Measurements from ENCODE around the gene SORCS1. TPM values are rescaled to one million over a fixed set of nuclear protein-coding genes. Genes with fewer than 3 reads are reported as not detected.
A peak's percentile ranks its signal among the peaks of the same experiment; 100 is the strongest.

SORCS1 gene
- total RNA-seq (2021; ENCODE audit: unreplicated experiment) (not detected), Bru-seq, nascent RNA (percentile 1 among the genes with signal in this experiment), BruChase-seq, experiment 1, labeled RNA remaining after a 6-hour chase (percentile 1 among the genes with signal in this experiment), BruChase-seq, experiment 2, labeled RNA remaining after a 2-hour chase (percentile 0 among the genes with signal in this experiment)
- not detected in 2 replicates for polyA plus RNA-seq (2012)
- long read RNA-seq: 0 reads

GRCh38 chr10:107163881-107164861 is at the start of gene SORCS1:
Gene SORCS1 (minus strand): TSS chr10:107164706.
- no peak for DNase-seq (ENCODE audit: low read depth, low spot score)

More at GRCh38 chr10:107163881-107164861, at the start of gene SORCS1:
- RAD21 ChIA-PET (ENCODE audit: low non-redundant PET in 1 of 2, low total read pairs in 2 of 2, uncharacterized antibody in 2 of 2, unreplicated experiment in 2 of 2): no interaction called here
- no peaks in the 10 kb centered on the region for H3K4me1 ChIP-seq (ENCODE audit: control insufficient read depth in 1 of 2, insufficient read depth in 2 of 2, low read length in 2 of 2)
- ATAC-seq: no peak
- BruUV-seq (replicated peaks): no TSS peak
- CTCF ChIA-PET: no interaction called here
- TF ChIP-seq ZFX (IDR thresholded peaks at IDR 0.05) (no peak), SRF (IDR thresholded peaks at IDR 0.05; ENCODE audit: low read depth) (no peak), FOSL1 (IDR thresholded peaks at IDR 0.05; ENCODE audit: low read depth) (no peak), SP1 (IDR thresholded peaks at IDR 0.05; ENCODE audit: low read depth) (no peak), JUND (IDR thresholded peaks at IDR 0.05) (no peak), TCF7L2 (IDR thresholded peaks at IDR 0.05; ENCODE audit: borderline replicate concordance, extremely low read depth, insufficient read depth, insufficient read length) (no peak), CEBPB (IDR thresholded peaks at IDR 0.05; ENCODE audit: low read depth) (no peak), POLR2AphosphoS5 (IDR thresholded peaks at IDR 0.05; ENCODE audit: low read depth, low read length) (no peak)
- TF ChIP-seq, protein P1, sequence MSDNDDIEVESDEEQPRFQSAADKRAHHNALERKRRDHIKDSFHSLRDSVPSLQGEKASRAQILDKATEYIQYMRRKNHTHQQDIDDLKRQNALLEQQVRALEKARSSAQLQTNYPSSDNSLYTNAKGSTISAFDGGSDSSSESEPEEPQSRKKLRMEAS (IDR thresholded peaks at IDR 0.05): no peak
- TF ChIP-seq, protein P2, sequence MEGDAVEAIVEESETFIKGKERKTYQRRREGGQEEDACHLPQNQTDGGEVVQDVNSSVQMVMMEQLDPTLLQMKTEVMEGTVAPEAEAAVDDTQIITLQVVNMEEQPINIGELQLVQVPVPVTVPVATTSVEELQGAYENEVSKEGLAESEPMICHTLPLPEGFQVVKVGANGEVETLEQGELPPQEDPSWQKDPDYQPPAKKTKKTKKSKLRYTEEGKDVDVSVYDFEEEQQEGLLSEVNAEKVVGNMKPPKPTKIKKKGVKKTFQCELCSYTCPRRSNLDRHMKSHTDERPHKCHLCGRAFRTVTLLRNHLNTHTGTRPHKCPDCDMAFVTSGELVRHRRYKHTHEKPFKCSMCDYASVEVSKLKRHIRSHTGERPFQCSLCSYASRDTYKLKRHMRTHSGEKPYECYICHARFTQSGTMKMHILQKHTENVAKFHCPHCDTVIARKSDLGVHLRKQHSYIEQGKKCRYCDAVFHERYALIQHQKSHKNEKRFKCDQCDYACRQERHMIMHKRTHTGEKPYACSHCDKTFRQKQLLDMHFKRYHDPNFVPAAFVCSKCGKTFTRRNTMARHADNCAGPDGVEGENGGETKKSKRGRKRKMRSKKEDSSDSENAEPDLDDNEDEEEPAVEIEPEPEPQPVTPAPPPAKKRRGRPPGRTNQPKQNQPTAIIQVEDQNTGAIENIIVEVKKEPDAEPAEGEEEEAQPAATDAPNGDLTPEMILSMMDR (IDR thresholded peaks at IDR 0.05 in 2 of 3, conservative IDR thresholded peaks at IDR 0.05 in 1 of 3; ENCODE audit: borderline replicate concordance in 1 of 3, insufficient read depth in 1 of 3, low read depth in 2 of 3, low read length in 2 of 3): no peak
- TF ChIP-seq, protein P3, sequence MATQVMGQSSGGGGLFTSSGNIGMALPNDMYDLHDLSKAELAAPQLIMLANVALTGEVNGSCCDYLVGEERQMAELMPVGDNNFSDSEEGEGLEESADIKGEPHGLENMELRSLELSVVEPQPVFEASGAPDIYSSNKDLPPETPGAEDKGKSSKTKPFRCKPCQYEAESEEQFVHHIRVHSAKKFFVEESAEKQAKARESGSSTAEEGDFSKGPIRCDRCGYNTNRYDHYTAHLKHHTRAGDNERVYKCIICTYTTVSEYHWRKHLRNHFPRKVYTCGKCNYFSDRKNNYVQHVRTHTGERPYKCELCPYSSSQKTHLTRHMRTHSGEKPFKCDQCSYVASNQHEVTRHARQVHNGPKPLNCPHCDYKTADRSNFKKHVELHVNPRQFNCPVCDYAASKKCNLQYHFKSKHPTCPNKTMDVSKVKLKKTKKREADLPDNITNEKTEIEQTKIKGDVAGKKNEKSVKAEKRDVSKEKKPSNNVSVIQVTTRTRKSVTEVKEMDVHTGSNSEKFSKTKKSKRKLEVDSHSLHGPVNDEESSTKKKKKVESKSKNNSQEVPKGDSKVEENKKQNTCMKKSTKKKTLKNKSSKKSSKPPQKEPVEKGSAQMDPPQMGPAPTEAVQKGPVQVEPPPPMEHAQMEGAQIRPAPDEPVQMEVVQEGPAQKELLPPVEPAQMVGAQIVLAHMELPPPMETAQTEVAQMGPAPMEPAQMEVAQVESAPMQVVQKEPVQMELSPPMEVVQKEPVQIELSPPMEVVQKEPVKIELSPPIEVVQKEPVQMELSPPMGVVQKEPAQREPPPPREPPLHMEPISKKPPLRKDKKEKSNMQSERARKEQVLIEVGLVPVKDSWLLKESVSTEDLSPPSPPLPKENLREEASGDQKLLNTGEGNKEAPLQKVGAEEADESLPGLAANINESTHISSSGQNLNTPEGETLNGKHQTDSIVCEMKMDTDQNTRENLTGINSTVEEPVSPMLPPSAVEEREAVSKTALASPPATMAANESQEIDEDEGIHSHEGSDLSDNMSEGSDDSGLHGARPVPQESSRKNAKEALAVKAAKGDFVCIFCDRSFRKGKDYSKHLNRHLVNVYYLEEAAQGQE (IDR thresholded peaks at IDR 0.05; ENCODE audit: low read depth): no peak
- no peak within 1 kb of the TSS for H3K27ac ChIP-seq (ENCODE audit: low read depth, low read length)
- no peak within 1 kb of the TSS for H3K4me2 ChIP-seq (ENCODE audit: low read length)
- H2AFZ ChIP-seq (ENCODE audit: low read depth, low read length, poor library complexity, severe bottlenecking): no peak within 1 kb of the TSS
- peaks cover 25 to 54% of the 10 kb centered on the region in 2 experiments; a peak in 2 of 4 replicates for H3K9me3 ChIP-seq (ENCODE audit: control insufficient read depth in 1 of 2, insufficient read depth in 1 of 2, low read depth in 1 of 2, low read length in 2 of 2)
- H3K27me3 ChIP-seq (ENCODE audit: insufficient read depth, low read length): no peaks in the 10 kb centered on the region
- H3K4me3 ChIP-seq (replicated peaks in 1 of 2; ENCODE audit: low read depth in 1 of 2, low read length in 2 of 2): no peak within 1 kb of the TSS
- H3K79me2 ChIP-seq (ENCODE audit: insufficient read depth, low read length): no peaks in the 10 kb centered on the region
- POLR2A ChIA-PET: no interaction called here
- intact Hi-C loops (cut with micrococcal nuclease): no loop called here
- H3K9me2 ChIP-seq (ENCODE audit: insufficient read depth): no peaks in the 10 kb centered on the region
- H3K9ac ChIP-seq (ENCODE audit: low read length): no peak within 1 kb of the TSS
- no peaks in the 10 kb centered on the region for H3K36me3 ChIP-seq (ENCODE audit: control insufficient read depth in 1 of 2, insufficient read depth in 2 of 2, low read length in 2 of 2)
- no peaks in the 10 kb centered on the region for H4K20me1 ChIP-seq (ENCODE audit: insufficient read depth)

All from HCT116 (cell line).